Measurements from ENCODE around the gene TRIM71.

DNA sequence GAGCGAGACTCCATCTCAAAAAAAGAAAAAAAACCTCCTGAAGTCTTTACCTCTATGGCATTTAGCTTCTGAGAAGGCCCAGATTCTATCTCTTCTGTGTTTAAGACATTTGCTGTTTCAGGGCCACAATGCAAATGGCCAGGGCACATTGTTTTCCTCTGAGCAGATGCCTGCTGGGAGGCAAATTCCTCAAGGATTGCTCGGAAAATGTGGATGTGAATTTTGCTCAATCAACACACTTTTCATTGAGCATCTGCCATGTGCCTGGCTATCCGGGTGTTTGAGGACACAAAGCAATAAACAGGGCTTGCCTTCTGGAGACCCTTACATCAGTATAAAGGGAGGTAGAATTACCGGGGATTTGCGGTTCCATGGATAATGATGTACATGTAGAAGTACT, 20.0 kb downstream of the TRIM71 start:
- TF ChIP-seq EP300 (IDR thresholded peaks at IDR 0.05; ENCODE audit: low read depth in 2 of 2, low read length in 2 of 2) (no peak), EP300 (CRISPR knock-in tag; IDR thresholded peaks at IDR 0.05; ENCODE audit: borderline replicate concordance) (no peak), CHD4 (IDR thresholded peaks at IDR 0.05; ENCODE audit: borderline replicate concordance, low read length) (no peak), HNRNPUL1 (IDR thresholded peaks at IDR 0.05; ENCODE audit: low read depth, low read length) (no peak), ELF4 (CRISPR knock-in tag; IDR thresholded peaks at IDR 0.05; ENCODE audit: borderline replicate concordance) (no peak), ZBTB10 (CRISPR knock-in tag; IDR thresholded peaks at IDR 0.05; ENCODE audit: borderline replicate concordance) (no peak), ZBTB7B (CRISPR knock-in tag; IDR thresholded peaks at IDR 0.05) (no peak), ZNF274 (CRISPR knock-in tag; IDR thresholded peaks at IDR 0.05) (no peak)

All from HepG2 (cell line).